ENCODE measurements around the gene FIBCD1.

FIBCD1 gene

DNA sequence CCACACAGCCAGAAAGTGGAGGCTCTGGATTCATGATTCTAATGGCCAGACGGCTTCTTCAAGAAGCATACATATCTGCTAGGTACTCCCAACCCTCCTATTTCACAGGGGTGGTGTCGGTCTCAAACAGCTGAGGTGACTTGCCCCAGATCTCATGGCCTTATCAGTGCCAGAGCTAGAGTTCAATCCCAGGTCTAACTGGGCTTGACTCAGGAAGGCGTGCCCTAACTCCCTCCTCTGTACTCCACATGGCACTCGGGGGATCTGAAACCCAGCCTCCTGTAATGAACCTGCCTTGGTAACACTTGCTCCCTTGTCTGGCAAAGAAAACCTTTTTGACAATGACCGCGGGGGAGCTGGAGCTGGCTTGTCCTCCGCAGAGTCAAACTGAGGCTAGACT is 44.5 kb downstream of the FIBCD1 start:
- DNase-seq (ENCODE audit: low spot score): no peak

DNA sequence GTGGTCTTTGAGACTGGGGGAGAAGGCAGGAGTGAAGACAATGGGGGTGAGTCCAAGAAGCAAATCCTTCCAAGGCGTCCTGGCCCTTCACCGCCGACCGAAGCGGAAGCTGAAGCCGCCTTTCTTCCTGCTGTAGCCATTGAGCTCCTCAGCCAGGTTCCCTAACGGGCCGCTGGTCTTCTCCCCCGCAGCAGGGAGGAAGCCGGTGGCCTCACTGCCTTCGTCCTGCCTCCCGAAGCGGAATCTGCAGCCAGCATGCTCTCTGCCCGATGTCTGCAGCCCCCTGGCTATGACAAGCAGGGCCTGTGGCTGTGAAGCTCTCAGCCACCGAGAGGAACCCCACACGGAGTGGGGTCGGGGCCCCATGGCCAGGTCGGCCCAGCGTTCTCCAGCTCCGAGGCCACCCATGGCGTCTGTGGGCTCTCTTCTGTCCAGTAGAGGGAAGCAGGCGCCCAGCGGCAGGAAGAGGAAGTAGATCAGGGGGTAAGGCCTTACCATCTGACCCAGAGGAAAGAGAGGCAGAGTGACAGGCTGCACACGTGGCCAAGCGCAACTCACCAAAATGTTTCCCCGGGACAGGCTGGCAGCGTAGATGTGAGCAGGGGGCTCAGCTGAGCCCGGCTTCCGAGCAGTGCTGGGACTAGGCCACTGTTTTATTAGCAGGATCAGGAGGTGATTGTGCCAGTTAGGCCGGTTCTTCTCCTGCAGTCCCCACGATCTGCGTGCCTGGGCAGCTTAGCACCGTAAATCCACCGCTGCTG is 45.5 kb downstream of the FIBCD1 start:
- peak; percentile 77 for DNase-seq (ENCODE audit: low spot score)

DNA sequence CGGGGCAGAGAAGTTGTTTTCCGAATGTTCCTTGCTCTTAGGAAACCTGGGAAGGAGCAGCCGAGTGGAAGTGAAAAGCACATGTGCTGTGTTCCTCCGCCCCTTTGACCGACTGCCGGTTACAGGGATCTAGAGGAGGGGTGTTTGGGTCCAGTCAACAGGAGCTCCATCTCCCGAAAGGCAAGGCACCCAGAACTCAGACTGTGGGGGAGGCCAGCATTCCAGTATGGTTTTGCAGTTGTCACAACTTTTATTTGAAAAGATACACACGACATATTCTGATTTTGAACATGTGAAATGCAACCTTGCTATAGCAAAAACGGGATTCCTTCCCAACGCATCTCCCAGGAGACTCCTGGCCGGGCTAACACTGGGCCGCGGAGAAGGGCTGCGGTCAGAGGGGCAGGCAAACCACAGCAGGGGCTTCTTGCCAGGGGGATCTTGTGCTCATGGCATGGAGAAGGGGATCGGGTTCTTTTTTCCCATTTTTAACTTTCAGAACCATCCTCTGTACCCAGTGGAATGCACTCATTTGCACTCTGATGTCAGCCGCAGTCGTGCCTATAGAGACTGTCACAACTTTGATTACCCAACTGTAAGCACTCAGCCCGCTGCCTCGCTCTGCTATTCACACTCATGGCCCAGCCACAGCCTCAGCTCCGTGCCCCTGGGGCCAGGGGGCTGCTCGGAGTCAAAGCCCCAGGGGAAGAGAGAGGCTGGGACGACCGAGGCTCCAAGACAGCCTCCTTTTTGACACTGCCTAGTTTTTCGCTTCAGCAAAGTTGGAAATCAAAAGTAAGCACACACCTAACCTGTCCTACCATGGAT is 46.4 kb downstream of the FIBCD1 start:
- DNase-seq (ENCODE audit: low spot score): no peak

DNA sequence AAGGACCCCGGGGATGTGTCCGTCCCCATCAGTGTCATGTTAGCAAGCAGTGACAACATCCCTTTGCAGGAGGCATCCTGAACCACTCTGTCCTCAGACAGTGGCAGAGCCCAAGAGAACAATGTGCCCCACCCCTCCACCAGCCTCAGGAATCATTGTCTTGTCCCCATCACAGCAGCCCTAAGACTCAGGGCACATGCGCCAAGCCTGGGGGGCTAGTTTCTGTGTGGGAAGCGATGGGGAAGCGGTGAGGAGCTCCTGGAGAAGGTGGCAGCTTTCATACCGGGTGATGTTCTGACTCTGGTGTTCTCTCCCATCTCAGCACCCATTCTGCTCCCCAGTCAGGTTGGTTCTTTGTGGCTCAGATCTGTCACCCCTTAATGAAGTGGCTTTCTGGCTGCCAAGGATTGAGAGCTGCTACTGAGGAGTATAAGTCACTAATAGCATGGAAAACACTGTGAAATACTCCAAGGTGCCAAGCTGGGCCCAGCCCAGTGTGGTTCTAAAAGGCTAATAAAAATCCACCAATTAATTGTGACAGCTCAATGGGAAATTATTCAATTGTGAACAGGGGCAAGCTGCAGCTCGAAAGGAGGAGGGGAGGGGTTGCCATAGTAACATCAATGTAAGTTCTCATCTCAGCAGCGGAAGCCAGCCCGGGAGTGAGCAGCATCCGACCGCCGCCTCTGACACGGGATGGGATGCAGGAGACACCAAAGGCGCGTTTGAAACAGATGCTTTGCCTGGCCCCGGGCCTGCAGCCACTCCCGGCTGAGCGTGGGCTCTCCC is 47.2 kb downstream of the FIBCD1 start:
- no peak for DNase-seq (ENCODE audit: low spot score)

DNA sequence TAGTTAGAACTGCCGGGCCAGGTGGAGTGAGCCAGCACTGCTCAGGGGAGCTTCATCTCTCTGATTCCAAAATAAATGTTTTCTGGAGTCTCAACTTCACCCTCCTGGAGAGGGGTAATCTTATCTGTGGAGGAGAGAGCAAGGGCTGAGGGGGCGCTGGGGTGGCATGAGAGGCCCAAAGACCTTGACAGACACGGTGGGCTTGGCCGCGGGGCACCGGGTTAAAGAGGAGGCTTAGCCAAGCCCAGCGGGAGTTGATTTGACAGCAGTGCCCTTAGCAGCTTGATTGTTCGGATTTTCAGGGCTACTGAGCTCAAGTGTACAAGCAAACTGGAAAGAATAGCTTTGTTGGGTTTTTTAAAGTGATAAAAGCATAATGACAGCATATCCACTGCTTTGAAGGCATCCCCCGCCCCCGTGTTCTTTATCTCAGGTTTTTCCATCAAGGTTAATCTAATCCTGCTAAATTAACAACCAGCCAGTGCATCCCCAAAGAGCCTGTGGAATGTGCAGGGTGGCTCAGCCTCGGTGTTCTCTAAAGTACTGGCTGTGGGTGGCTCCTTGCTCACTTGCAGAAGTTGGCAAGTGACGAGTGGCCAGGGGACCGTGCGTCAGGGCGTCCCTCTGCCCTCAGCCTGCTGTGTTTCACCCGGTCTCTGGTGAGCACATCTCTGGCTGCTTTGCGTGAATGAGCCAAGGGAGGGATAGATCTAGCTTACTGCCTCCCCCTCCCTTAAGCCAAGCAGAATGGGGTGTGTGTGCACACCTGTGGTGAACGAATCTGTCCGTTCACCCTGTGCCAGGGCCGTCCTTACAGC is 48.0 kb downstream of the FIBCD1 start:
- DNase-seq (ENCODE audit: low spot score): no peak

DNA sequence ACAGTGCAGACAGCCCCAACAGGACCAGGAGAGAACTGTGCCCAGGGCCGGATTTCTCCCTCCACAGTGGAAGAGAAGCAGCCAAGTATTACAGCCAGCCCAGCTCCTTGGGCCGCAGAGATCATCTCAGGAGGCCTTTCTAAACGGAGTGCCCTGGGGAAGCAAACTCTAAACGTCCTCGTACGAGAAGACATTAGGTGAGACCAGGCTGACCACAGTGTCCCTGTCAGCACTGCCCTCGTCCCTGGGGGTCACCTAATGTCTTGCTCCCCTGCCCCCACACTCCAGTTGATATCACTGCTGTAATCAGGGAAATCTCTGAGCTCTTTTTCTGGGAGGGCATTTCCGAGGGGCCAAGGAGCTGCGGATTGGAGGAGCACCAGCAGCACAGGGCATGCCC is 48.9 kb downstream of the FIBCD1 start:
- no peak for DNase-seq (ENCODE audit: low spot score)

DNA sequence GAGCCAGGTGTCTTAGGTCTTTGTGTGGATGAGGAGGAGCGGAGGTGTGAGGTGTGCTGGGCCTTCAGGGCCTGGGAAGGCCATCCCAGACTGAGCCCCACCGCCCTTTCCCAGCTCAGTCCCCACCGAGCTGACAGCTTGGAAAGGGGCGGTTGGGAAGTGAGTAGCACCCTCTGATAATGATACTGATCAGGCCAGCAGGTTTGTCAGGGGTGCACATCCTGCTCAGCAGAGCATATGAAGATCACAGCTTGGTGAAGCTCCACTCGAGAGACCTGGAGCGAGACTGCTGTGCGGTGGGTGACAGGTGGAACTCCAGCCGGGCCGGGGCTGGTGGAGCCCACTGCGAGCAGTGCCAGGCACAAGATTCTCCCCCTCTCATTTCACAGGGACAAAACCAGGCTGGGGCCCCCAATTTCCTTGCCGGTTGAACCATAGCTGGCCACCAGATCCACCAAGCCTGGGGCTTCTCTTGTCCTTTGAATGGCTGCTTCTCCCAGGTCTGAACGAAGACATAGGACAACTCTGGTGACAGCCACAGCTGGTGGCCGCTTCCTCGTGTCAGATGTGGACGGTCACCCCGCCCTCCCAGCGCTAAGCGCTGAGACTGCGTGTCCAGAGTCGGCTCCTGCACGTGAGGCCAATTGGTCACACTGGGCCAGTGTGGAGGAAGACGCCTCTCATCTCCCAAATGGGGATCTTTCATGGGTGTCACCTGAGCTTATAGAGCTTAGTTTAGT is 50.7 kb downstream of the FIBCD1 start:
- no peak for DNase-seq (ENCODE audit: low spot score)

DNA sequence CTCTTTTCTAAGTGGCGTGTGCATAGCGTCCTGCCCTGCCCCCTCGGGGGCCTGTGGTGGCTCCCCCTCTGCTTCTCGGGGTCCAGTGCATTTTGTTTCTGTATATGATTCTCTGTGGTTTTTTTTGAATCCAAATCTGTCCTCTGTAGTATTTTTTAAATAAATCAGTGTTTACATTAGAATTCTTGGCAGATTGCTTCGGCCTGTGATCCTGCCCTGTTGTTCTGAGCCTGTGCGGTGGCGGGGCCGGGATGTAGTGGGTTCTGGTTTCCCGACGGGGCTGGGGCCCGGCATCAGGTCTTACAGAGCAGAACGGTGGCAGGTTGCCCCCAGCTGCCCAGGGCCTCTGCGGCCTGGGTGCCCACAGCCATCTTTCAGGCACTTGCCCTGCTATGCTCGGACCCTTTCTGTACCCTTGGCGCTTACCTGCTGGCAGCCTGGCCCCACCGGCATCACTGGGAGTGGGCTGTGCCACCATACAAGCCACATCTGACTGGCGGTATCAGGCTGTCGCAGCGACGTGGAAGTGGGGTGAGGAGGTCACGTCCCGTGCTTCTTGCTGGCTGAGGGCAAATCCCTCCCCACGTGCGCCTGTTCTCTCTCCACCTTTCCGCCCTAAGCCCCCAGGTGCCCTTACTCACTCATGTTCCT is 51.4 kb downstream of the FIBCD1 start:
- DNase-seq (ENCODE audit: low spot score): no peak

DNA sequence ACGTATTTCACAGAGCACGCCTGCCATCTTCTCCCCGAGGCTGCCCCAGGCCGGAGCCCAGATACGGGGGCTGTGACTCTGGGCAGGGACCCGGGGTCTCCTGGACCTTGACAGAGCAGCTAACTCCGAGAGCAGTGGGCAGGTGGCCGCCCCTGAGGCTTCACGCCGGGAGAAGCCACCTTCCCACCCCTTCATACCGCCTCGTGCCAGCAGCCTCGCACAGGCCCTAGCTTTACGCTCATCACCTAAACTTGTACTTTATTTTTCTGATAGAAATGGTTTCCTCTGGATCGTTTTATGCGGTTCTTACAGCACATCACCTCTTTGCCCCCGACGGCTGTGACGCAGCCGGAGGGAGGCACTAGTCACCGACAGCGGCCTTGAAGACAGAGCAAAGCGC is 52.1 kb downstream of the FIBCD1 start:
- no peak for DNase-seq (ENCODE audit: low spot score)

DNA sequence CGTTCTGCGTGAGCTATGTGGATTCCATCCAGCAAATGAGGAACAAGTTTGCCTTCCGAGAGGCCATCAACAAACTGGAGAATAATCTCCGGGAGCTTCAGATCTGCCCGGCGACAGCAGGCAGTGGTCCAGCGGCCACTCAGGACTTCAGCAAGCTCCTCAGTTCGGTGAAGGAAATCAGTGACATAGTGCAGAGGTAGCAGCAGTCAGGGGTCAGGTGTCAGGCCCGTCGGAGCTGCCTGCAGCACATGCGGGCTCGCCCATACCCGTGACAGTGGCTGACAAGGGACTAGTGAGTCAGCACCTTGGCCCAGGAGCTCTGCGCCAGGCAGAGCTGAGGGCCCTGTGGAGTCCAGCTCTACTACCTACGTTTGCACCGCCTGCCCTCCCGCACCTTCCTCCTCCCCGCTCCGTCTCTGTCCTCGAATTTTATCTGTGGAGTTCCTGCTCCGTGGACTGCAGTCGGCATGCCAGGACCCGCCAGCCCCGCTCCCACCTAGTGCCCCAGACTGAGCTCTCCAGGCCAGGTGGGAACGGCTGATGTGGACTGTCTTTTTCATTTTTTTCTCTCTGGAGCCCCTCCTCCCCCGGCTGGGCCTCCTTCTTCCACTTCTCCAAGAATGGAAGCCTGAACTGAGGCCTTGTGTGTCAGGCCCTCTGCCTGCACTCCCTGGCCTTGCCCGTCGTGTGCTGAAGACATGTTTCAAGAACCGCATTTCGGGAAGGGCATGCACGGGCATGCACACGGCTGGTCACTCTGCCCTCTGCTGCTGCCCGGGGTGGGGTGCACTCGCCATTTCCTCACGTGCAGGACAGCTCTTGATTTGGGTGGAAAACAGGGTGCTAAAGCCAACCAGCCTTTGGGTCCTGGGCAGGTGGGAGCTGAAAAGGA is 53.3 kb downstream of the FIBCD1 start:
- DNase-seq (ENCODE audit: low spot score): no peak

DNA sequence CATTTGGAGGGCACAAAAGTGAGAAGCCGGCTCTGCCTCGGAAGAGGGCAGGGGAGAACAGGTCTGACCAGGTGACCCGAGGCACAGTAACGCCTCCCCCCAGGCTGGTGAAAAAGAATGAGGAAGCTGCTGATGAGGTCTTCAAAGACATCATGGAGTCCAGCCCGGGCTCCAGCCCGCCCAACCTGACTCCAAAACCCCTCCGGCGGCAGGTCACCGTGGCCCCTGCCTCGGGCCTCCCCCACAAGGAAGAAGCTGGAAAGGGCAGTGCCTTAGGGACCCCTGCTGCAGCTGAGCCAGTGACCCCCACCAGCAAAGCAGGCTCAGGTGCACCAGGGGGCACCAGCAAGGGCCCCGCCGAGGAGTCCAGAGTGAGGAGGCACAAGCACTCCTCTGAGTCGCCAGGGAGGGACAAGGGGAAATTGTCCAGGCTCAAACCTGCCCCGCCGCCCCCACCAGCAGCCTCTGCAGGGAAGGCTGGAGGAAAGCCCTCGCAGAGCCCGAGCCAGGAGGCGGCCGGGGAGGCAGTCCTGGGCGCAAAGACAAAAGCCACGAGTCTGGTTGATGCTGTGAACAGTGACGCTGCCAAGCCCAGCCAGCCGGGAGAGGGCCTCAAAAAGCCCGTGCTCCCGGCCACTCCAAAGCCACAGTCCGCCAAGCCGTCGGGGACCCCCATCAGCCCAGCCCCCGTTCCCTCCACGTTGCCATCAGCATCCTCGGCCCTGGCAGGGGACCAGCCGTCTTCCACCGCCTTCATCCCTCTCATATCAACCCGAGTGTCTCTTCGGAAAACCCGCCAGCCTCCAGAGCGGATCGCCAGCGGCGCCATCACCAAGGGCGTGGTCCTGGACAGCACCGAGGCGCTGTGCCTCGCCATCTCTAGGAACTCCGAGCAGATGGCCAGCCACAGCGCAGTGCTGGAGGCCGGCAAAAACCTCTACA is 54.2 kb downstream of the FIBCD1 start:
- DNase-seq (ENCODE audit: low spot score): no peak

DNA sequence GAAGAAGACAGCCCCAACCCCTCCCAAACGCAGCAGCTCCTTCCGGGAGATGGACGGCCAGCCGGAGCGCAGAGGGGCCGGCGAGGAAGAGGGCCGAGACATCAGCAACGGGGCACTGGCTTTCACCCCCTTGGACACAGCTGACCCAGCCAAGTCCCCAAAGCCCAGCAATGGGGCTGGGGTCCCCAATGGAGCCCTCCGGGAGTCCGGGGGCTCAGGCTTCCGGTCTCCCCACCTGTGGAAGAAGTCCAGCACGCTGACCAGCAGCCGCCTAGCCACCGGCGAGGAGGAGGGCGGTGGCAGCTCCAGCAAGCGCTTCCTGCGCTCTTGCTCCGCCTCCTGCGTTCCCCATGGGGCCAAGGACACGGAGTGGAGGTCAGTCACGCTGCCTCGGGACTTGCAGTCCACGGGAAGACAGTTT is 54.9 kb downstream of the FIBCD1 start:
- no peak for DNase-seq (ENCODE audit: low spot score)

DNA sequence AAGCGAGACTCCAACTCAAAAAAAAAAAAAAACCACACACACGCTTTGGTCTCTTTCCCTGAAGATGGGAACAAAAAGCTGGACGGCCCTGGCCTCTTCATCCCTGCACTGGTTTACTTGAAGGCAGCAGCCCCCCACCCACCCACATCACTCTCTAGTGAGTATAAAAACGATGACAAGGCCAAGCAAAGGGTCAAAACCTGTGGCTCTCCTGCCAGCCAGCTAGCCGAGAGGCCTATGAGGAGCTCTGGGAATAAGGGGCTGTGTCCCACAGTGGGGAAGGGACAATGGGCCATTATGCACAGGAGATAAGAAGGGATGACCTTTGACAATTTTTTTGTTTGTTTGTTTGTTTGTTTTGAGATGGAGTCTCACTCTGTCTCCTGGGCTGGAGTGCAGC is 55.6 kb downstream of the FIBCD1 start:
- DNase-seq (ENCODE audit: low spot score): no peak

DNA sequence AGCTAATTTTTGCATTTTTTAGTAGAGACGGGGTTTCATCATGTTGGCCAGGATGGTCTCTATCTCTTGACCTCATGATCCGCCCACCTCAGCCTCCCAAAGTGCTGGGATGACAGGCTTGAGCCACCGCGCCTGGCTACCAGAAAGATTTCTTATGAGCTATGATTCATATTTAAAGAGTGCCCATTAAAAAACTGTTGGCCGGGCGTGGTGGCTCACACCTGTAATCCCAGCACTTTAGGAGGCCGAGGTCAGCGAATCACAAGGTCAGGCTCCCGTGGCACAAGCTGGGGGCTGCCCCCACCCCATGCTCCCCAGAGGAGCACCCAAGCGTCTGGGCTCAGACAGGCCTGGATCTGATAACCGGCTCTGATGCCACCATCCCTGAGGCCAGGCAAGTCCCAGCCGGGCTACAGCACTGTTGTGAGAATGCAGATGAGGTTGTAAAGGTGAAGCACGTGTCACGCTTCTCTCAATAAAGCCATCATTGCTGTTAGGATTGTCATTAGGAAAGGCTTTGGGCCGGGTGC is 56.3 kb downstream of the FIBCD1 start:
- DNase-seq (ENCODE audit: low spot score): no peak

DNA sequence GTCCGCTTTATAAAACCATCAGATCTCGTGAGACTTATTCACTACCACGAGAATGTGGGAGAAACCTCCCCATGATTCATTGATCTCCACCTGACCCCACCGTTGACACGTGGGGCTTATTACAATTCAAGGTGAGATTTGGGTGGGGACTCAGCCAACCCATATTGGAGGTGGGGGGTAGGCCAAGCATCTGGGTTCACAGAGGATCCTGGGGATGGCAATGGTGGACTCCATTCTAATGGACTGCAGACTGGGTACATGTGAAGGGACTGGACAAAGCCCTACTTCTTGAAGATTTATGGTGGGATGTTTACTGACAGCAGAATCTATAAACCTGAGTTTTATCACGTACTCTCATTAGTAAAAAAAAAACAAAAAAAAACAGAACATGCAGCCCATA is 57.5 kb downstream of the FIBCD1 start:
- no peak for DNase-seq (ENCODE audit: low spot score)

DNA sequence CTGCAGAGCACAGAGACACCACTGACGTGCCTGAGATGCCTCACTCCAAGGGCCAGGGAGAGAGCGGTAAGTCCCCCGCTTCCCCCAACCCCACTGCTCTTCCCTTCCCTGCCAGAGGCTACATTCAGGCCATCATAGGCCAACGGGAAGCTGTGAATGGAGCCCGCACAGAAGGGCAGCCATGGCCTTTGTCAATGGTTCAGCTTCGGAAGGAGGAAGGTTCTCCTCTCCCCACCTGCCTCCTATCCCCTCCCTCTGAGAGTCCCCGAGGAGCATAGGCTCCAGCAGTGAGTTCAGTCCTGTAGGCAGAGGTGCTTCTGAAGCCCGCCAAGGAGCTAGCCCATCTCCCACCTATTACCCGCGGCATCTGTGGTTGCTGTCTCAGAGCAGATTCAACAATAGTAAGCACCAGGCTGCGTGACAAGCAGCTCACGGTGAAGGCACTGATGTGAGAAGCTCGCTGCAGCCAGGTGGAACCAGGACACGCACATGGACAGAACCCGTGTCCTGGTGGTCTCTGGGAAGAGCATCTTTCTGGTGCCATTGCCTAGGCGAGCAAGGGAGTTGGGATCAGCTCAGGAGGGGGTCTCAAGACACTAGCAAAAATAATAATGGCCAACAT is 58.3 kb downstream of the FIBCD1 start:
- DNase-seq (ENCODE audit: low spot score): no peak

DNA sequence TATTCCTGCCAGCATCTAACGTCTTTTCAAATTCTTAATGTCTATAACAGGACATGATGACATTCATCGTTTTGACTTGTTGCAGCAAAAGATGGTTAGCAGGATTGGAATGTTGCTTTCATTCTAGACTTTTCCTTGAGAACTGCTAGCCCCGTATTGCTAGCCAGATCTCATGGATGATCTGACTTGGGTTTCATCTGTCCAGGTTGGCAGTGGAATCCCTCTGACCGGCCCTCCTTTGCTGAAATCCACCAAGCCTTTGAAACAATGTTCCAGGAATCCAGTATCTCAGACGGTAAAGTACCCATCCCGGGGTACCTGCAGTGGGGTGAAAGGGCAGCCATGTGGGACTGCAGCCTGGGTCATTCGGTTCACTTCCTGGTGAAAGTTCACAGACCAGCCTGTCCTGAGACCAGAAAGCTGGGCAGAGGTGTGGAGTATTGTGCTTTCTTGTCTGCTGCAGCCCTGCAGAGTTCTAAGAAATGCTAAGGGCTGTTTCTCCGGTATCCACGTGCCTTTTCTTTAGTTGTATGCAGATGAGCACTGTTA is 59.1 kb downstream of the FIBCD1 start:
- no peak for DNase-seq (ENCODE audit: low spot score)
